HG03558 (cell line): Measurements from ENCODE around the gene GRK1.

Experiments used
- ATAC-seq: cut with Tn5 transposase; IDR thresholded peaks from one replicate; pipeline ENCODE4 v1.9.1; 2021; ENCODE audit warnings: moderate number of reproducible peaks; ENCODE audit not compliant: unreplicated experiment; ENCODE audit errors: extremely low read depth

Gene GRK1

DNA sequence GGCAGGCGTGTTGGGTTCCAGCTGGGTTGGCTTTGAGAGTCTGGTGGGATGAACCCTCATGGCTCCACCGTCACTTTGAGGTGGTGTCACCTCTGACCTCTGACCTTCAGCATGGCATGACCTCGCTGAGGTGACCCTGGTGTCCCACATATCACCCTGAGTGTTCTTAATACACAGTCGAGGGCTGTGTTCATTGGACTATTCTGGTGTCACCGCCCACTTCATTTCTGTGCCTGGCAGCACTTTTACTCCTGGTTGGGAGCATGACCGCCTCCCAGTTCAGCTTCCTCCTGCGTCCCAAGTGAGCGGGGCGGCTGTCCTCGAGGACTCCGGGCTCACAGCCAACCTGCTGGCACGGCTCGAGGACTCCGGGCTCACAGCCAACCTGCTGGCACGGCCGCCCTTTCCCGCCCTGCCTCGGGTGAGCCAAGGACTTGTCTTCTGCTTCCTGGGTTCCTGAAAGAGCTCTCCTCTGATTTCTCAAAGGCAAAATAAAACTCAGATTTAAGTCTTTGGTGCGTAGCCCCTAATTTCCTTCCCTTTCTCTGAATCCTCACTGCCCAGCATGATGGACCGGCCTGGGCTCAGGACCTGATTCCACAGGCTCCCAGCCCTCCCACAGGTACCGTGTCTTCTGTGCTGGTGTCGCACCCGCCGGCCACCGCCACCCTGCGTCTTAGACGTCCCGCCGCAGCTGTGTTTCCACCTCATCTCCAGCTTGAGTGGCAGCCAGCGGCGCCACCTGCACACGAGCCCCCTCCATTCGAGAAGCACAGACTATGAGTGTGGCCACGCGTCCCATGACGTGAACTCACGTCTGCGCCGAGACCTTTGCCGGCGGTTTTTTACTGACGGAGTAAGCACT, 19.4 kb upstream of the GRK1 start:
- ATAC-seq, result no peak

DNA sequence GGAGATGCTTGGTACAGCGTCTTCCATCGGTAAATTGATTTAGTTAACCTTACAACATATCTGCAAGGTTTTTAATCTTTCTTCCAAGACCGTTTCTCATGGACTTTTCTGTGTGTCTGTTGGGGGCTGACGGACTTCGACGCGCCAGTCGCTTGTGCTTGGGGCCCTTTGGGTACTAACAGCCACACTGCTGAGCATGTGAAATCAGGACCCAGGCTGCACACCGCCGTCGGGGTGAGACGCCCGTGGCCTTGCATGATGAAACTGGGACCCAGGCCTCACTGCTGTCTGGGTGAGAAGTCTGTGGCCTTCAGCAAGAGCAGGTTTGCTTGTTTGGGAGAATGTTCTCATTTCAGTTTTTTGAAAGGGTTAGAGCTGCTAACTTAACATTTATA, 18.8 kb upstream of the GRK1 start:
- ATAC-seq, result no peak

DNA sequence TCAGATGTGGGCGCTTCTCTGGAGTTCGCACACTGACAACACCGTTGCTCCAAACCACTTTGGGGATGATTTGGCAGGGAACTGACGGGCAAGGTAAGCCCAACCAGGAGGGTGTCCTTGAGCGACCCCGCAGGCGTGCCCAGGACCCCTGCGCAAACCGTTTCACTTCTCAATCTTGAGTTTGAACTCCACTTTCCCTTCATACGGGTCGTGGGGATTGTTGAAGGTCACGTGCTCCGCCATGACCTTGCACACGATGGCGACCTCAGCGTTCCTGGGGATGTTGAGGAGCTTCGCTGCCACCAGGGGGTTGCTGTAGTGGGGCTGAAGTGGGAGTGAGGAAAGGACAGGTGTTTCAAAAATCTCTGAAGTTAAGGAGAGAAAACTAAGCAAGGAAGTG, 17.8 kb upstream of the GRK1 start:
- no peak for ATAC-seq

DNA sequence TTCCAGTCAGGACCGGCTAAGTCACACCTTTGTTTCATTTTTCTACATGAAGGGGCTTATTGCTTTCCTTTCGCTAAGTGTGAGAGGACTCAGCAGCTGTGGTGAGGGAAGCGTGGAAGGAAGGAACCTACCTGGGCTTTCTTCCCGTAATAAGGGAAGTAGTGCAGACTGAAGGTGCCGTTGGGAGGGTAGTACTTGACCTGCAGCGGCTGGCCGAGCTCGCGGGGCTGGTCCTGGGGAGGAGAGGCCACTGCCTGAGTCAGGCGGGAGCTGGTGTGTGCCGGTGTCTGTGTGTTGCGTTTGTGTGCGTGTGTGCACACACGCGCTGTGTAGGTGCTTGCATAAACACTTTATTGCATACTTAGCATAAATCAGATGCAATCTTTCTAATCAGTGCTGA, 16.7 kb upstream of the GRK1 start:
- ATAC-seq, result no peak

DNA sequence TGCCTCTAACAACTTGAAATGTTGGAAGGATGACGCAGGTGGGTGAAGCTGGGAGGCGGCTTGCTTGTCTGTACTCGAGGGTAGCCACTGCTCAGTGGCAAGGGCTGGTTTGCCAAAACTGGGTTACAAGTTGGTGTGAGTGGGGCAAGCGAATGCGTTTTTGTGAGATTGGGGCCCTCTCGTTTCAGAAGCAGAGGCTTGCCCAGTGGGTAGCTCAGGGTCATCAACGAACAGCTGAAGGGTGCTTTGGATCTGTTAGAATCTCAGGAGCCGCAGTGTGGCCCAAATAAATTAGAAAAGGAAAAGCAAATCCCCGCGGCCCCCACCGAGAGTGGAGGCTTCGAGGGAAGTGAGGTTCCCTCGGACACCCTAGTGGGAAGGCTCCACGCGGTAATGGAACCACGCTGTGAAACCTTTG, 16.3 kb upstream of the GRK1 start:
- no peak for ATAC-seq

DNA sequence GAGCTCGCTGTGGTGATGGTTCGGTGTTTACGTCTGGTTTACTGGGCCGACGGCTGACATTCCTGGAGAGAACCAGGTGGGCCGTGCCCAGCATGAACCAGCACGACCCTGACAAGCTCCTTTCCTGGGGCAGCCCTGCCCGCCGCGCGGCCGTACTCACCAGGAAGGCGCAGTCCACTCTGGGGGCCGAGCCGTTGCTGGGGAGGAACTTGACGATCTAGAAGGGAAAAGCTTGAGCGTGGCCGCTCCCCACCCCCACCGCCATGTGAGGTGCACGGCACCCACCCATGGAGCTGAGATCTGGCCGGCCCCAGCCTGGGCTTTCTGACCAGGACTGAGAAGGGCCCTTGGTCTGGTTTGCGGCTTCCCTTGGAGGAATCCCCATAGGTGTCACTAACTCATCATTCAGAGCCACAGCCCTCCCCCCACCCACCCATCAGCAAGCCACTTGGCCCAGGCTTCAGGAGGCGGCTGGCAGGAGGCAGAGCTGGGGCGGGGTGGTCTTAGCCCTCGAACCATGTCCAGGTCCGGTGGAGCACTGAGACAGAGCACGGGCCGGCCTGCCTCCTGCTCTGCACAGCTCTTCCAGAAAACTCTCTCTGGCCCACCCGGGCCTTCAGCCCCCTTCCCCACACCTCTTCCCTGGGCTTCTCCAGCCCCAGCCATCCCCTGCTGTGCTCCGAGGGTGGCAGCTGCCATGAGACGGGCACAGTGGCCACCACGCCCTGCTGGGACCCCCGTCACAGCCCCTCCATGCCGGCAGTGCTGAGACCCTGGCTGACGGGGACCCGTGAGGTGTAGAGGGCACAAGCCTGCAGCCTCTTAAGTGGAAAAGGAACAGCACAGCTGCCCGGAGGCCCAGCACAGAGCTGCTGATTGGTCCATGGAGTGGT, 15.3 kb upstream of the GRK1 start:
- ATAC-seq, result no peak

DNA sequence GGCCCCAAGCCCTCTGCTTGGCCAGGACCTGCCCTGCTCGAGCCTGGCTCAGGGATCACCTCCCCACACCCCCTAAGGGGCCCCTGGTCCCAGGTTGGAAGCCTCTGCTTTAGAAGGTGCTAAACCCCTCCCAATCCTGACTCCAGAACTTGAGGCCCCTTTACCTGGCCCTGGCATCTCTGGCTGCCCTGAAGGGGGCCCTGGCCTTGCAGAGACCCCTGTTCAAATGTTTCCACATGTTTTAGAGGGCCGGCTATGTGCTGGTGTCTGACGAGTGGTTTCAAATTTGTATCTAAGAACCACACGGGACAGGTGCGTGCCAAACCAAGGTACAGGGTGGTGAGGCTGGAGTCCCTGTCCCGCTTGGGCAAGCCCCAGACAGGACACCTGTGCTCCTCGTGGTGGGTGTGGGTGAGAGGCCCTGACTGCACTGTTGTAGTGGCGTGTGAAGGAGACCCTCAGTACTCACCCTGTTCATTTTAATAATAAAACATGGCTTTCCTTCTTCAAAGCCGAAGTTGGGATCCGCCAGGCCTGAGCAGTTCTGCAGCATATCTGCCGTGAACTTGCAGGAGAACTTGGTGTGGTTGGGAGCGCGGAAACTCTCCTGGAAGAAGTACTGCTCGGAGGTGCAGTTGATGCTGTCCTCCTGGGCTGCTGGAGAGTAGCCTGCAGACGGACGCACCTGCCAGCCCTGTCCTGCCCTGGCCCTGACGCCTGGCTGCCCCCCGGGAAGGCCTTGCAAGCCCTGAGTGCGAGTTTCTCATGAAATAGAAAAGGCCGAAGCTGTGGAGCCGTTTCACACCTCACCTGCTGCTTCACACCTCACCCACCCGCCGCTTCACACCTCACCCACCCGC, 14.4 kb upstream of the GRK1 start:
- ATAC-seq, result no peak

DNA sequence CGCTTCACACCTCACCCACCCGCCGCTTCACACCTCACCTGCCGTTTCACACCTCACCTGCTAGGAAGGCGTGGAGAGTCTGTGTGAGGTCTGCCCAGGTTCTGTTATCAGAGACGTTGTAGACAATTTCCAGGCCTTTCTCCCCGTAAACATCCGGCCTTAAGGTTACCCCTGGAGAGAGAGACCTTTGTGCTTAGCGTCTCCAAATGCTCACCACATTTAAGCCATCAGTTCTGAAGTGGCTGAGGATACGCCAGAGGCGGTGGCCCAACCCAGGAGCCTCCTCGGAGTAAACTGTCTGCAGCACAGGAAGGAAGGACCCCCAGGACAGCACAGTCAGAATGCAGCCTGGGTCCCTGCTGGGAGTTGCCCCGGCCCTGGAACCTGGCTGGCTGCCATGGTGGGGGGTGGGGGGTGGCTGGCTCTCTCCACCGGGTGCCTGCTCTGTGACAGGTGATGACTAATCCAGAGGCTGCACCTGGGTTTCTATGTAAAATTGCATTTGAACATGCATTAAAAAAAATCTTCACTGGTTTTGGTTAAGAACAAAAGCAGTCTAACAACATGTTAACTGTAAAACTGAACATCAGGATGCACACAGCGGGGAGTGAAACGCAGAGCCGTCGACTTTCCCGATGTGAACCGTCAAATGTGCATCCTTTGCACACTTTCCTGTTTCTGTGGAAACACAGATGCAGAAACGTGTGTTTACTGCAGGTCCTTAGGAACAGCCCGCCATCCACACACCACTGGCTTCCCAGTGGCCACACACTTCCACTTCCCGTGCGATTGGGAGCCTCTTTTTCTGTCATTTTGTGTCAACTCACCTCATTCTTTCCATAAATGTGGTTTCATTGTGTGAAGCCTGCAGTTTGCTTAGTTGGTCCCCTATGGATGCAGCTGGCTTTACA, 13.5 kb upstream of the GRK1 start:
- no peak for ATAC-seq

DNA sequence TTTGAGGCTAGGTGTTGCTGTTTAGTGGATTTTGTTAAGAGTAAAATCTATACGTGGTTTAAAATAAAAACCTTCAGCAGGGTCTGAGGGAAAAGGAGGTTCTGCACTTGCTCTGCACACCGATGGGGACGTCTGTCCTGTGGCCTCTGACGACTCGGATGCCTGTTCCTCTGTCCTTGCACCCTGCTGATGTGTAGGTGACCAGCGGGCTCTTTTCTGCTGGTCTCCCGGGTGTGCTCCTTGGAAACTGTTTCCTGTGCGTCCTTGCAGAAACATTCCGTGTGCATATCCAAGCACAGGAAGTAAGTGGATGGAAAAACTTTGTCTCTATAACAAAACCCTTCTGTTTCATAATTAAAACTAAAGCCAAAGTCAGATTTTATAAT, 12.9 kb upstream of the GRK1 start:
- ATAC-seq, result no peak

DNA sequence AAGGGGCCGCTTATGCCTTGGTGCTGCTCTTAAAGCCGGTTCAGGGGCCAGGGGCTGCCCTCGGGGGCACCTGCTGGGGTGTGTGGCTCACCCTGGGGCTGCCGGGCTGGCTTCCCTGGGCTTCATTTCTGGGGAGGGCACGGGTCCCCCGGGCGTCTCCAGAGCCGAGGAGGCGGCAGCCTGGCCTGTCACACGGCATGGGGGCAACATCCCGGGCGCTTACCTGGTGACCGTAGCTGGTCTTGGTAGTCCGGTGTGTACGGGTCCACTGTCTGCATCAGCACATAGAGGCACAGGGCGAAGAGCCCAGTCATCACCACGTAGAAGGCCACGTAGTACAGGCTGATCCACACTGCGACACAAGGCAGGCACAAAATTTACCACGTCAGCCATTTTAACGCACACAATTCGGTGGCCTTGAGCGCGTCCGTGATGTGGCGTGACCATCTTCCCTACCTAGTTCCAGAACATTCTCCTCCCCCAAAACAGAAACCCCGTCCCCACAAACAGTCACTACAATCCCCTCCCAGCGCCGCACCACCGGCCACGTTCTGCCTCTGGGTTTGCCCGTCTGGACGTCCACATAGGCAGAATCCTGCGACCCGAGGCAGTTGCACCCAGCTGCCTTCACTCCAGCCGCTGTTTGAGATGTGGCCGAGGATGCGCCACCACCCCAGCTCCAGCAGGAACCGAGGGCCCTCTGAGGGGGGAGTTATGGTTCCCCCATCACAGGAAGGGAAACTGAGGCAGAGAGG, 12.3 kb upstream of the GRK1 start:
- ATAC-seq, result no peak

DNA sequence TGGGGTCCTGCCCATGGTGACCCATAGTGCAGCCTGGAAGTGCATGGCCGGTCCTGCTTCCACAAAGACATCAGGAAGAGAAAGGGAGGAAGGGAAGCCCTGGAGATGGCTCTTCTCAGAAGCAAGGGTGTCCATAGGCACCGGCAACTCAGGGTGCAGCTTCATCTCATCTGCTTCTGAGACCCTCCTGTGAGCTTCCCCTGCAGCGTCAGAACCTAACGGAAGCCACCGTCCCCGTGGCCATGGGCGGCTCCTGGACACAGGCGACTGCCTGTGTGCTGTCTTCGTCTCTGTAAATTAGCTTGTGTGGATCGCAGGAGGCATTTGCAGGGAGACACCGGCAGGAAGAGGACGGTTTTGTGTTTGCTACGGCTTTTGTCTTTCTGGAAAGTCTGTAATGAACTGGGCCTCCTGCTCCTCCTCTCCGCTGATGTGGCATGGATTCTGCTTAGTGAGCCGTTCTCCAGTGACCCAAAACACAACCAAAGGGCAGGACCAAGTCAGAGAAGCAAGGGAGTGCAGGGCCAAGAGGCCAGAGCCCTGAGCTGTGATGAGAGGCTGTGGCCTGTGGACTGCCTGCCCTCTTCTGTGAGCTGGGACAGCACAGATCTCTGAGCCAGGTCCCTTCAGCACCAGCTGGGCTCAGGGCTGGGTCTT, 11.5 kb upstream of the GRK1 start:
- no peak for ATAC-seq

DNA sequence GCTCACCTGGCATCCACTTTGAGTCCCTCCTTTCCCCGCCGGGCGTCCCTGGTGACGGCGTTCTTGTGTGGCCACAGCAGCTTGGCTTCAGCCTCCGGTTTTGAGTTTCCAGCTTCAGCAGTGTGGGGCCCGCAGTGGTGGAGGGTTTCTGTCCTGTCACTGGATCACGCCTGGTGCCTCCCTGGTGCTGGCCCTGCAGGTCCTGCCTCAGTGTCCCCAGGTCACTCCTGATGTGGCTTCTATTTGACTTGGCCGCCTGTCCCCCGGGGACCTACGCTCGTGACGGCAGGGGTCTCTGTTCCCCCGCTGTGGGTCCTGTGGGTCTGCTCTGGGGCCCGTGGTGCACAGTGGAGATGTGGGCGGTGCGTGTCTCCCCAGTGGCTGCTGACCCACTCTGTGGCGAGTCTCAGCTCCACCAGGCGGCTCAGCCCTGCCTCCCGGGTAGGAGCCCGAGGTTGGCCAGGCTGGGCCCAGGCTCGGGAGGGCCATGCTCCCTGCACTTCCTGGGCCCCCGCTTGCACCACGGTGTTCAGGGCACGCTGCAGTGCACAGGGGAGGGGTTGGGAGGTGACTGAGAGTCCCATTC, 10.9 kb upstream of the GRK1 start:
- ATAC-seq, result no peak

DNA sequence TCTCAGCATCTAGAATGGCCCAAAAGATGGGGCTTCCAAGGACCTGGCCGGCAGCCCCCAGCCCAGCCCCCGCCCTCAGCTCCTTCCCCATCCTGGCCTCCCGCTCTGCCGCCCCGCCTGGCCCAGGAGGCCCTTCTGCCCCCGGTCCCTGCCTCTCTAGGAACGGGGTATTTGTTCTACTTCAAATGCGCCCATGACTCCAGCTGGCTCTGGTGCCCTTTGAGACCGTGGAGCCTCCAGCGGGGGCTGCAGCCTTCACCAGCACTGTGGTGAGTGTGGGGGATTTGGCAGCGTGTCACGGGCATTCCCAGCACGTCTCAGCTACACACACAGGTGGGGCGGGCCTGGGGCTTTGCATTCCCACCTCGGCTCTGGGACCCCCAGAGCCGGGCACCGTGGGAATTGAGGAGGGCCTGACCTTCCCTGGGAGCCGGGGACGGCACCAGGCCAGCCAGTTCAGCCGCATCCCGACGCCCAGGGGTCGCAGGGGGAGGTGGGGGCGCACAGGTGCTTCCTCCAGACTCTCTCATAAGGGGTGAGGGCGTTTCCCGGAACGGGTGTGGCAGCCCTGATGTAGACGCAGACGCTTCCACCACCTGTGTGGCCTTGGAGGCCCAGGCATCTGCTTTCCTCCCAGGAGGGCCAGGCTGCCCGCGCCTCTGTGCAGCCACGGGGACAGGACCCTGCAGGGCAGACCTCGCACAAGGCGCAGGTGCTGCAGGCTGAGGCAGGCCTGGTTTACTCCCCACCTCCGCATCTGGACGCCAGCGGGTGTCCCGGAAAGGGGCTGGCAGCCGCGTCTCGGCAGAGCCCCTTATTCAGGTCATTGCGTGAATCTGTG, 10.0 kb upstream of the GRK1 start:
- no peak for ATAC-seq

DNA sequence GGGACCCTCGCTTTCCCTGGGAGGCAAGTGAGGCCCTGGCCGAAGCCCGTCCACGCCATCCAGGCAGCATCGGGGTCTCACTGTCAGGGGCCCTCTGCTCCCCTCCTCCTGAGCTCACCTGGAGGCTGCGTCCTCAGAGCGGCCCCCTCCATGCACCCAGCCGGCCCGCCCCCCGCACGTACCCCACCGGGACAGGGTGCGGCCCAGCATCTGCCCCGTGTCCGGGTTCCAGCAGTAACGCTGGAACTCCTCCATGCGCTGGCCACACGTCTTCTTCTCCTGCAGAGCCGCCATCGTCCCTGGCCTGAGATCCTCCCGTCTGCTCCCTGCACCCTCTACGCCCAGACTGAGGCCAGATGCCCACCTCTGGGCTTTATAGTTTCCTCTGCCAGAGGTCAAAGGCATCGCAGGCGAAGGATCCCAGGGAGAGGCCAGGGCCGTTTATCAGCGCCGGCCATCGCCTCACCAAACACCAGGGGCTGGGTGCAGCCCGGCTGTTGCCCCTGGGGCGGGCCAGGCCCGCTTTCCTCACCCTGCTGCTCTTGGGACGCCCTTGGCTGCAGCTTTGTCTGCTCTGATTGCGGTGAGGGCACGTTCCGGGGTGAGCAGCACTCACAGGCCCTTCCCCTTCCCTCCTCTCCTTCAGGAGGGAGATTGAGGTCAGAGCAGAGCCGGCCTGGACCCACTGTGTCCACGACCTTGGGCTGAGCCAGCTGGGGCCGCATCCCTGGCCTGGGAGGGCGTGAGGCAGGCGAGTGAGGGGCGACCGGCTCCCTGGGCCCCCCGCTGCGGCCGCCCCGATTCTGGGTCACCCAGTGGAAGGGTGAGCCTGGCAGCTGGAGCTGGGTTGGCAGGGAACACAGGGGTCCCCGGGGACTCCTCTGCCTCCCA, 8.9 kb upstream of the GRK1 start, which contains the start of gene ATP4B:
TSS of gene ATP4B (minus strand) at position 348 of the 891 bp plus-strand sequence. CDS start at position 294, 54 bp downstream.
- no peak for ATAC-seq

DNA sequence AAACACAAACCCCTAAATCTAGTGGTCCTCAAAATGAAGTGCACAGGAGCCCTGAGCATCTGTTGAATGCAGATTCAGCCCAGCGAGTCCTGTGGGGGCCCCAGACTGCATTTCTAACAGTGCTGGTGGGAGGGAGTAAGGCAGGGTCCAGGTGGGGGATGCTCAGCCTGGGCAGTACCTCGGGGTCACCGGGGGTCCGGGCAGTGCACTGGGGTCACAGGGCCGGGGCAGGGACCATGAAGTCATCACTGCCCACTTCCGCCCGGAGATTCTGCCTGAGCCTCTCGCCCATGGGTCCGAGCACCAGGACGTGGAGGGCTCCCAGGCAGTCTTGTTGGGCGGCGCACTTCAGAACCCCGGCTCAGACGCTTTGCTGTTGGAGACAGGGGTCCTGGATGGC, 8.2 kb upstream of the GRK1 start:
- ATAC-seq, result no peak

DNA sequence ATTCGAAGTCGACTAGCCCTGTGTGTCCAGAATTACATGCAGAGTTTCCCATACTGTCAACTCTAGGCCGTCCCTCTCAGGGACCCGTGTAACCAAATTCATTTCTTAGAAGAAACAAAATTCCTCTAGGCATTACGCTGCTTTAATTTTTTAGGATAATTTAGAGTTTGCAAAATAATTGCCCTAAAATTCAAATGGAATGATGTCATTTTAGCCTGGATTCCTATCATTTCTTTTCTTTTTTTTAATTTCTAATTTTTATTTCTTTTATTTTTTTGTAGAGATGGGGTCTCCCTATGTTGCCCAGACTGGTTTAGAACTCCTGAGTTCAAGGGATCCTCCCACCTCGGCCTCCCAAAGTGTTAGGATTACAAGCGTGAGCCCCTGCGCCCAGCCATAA, 7.7 kb upstream of the GRK1 start:
- no peak for ATAC-seq
